CD4-positive, alpha-beta T cell treated with Interleukin-2 at 100 ng/mL for 4 hours (primary cell): ENCODE results near the gene GPR137.
"Not testable (repeated sequence)": the region's sequence is repeated elsewhere in the genome, so short reads cannot be mapped to it uniquely, and the experiment has no call there.

ENCODE experiments used
- DNase-seq: peaks from one replicate; pipeline ENCODE4 v3.0.0-alpha.2; 2020; ENCODE audit warnings: low spot score

The GPR137 gene

DNA sequence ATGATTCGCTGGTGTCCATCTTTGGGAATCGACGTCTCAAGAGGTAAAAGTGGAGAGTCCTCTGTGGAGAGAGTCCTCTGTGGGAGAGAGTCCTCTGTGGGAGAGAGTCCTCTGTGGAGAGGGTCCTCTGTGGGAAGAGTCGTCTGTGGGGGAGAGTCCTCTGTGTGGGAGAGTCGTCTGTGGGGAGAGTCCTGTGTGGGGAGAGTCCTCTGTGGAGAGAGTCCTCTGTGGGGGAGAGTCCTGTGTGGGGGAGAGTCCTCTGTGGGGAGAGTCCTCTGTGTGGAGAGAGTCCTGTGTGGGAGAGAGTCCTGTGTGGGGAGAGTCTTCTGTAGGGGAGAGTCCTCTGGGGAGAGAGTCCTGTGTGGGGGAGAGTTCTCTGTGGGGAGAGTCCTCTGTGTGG, 35.4 kb downstream of the GPR137 start:
- no peak for DNase-seq

- DNase-seq = no peak
Observed at GRCh38 chr11:64321533-64321932, 35.9 kb downstream of the GPR137 start.

GRCh38 chr11:64322925-64323260, 37.2 kb downstream of the GPR137 start:
- no peak for DNase-seq

GRCh38 chr11:64323373-64323772, 37.7 kb downstream of the GPR137 start:
- no peak for DNase-seq

DNA sequence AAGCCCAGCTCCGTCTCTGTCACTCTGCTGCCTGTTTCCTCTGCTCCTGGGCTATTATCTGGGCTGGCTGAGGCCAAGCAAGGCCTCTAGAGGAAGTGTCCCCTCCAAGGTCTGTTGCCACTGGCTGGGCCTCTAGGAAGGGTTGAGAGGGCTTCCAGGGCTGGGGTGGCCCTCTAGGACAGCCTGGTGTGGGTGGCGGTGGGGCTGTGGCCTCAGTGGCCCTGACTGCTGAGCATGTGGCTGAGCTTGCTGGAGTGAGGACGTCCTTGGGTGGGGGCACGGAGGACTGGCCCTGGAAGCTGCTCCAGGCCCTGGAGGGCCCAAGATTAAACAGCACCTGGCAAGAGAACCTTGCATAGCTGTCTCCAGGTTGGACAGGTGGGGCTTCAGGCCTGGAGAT, 38.3 kb downstream of the GPR137 start:
- DNase-seq = not testable (repeated sequence)

GRCh38 chr11:64324692-64325469, 39.2 kb downstream of the GPR137 start:
- no peak for DNase-seq

DNA sequence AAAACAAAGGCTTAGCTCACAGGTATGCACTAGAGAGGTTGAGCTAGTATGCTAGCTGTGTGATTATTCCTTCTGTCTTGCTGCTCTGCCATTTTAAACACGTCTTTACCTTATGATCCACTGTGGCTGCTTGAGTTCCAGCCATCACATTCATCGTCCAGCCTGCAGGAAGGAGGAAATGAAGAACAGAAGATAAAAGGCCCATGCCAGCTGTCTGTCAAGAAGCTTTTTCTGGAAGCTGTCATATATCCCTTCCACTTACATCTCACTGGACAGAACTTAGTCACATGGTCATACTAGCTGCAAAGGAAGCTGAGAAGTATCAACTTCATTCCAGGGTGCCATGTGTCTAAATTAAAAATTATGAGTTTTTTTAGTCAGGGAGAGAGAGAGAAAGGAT, 41.7 kb downstream of the GPR137 start:
- DNase-seq = no peak

- DNase-seq = no peak
Observed at GRCh38 chr11:64327993-64328392, 42.3 kb downstream of the GPR137 start.

- no peak for DNase-seq
Observed at GRCh38 chr11:64330888-64331287, 45.2 kb downstream of the GPR137 start.

GRCh38 chr11:64331569-64332371, 46.1 kb downstream of the GPR137 start:
- DNase-seq = peak; percentile 81

- no peak for DNase-seq
Observed at GRCh38 chr11:64333556-64333955, 47.9 kb downstream of the GPR137 start.

GRCh38 chr11:64334764-64335735, 49.4 kb downstream of the GPR137 start:
- DNase-seq = peak; percentile 12

DNA sequence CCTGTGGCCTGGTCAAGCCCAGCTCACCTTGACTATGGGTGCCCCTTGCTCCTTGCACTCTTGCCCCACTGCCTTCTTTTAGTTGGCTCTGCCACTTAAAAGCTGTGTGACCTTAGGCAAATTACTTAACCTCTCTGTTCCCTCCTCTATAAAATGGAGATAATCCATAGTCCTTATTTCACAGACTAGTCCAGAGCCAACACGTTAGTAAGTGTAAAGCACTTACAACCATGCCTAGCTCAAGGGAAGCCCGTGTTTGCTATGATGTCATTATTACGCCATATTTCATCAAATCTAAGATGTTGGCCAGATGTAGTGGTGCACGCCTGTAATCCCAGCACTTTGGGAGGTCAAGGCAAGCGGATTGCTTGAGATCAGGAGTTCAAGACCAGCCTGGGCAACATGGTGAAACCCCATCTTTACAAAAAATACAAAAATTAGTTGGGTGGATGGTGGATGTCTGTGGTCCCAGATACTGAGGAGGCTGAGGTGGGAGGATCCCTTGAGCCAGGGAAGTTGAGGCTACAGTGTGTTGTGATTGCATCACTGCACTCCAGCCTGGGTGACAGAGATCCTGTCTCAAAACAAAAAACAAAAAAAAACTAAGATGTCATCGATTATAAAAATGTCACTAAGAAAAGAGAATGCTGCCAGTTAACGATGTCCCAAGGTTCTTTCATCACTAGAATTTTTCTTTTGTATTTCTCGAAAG, 52.0 kb downstream of the GPR137 start:
- no peak for DNase-seq

- no peak for DNase-seq
Observed at GRCh38 chr11:64338716-64339115, 53.1 kb downstream of the GPR137 start.
